ENCODE results near the gene PANK3.
"Not testable (repeated sequence)": the region's sequence is repeated elsewhere in the genome, so short reads cannot be mapped to it uniquely, and the experiment has no call there.

PANK3 gene

DNA sequence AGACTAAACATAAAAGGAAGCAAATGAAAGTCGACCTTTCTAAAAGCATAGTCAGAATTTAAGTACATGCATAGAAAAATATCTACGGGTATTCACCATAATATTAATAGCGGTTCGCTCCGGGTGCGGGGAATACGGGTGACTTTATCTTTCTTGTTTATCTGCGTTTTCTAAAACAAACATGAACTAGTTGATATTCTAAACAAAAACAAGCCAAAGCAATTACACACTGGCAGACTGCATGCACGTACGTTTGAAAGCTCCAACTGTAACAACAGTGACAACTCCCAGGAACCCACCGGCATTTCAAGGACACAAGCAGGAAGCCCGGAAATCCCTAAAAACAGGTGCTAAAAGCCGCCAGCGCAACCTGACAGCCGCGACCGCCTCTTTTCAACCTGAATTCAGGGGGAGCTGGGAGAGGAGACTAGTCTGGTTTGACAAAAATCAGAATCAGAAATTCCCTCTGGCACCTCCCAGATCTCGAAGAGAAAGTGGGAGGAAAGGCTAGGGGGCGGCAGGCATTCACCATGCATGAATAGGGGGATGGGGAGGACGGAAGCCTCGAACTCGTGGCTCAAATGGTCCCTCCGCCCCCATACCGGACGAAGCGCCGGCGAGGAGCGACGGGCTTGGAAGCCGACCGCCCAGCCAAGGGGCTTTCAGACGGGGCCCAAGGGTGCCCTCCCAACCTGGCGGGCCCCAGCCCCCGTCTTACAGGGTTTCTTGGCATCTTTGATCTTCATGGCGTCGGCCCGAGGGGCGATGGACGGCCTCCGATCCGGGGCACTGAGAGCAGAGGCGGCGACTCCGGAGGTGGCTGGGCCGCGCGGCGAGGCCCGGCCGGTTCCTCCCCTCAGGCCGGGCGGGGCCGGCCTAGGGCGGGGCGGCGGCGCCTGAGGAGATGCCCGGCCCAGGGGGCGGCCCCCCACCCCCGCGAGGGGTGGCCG lies at the start of gene PANK3:
Gene PANK3 (minus strand): TSS at position 831 of the 950 bp plus-strand sequence. CDS start 85 bp downstream, at position 746.
- DNase-seq = no peak

DNA sequence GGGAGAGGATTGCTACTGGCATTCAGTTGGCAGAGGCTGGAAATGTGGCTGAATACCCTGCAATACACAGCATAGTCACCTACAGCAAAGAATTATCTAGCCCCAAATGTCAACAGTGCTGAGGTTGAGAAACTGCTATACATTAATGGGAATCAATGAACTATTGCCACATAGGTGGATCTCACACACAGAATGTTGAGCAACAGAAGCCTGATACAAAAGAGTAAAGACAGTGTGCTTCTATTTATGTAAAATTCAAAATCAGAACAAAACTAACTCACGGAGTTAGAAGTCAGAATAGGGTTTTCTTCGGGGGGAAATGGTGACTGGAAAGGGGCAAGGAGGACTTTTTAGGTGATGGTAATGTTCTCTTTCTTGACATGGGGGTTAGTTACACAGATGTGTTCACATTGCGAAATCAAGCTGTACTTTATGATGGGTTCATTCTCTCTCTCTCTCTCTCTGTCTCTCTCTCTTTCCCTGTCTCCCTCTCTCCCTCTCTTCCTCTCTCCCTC lies 45.7 kb upstream of the PANK3 start:
- DNase-seq = no peak

DNA sequence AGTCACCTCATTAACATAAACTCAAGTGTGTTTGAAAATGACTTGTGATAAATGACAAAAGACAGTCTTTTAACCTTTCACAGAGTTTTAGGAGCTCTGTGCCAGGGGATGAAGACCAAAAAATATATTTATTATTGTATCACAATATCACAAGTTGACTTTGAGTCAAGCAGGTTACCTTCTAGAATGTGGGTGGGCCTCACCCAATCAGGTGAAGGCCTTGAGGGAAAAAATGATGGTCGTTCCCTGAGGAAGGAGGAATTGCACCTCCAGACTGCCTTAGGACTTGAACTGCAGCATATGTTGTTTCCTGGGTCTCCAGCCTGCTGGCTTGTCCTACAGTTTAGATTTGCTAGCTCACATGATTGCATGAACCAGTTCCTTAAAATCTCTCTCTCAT lies 41.6 kb upstream of the PANK3 start:
- DNase-seq = no peak

GRCh38 chr5:168614661-168615060 lies 35.5 kb upstream of the PANK3 start:
- DNase-seq = no peak

DNA sequence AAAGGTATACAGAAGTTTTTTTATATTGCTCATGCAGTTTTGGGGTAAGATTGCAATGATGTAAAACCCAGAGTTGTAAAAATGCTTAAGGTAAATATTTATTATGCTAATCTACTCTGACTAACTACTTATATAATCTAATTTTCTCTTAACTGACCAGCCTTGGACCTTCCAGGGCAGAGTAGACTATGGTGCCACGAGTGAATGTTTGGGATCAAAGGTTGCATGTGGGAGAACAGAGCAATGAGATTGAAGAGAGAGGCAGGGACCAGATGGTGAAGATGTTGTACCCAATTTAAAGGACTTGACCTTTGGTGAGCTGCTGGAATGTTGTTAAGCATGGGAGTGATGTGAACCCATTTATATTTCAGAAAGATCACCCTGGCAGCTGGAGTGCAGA lies 34.8 kb upstream of the PANK3 start:
- DNase-seq = no peak

DNA sequence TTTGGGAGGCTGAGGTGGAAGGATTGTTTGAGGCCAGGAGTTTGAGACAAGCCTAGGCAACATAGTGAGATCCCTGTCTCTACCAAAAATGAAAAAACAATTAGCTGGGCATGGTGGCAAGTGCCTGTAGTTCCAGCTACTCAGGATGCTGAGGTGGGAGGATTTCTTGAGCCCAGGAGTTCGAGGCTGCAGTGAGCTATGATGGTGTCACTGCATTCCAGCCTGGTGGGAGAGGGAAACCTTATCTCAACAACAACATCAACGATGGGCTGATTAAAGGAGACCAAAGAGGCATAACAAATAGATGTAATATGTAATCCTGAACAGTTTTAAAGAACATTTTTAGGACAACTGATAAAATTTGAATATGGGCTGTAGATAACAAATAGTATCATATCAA lies 34.2 kb upstream of the PANK3 start:
- DNase-seq = no peak

GRCh38 chr5:168612996-168613395 lies 33.8 kb upstream of the PANK3 start:
- DNase-seq = no peak

GRCh38 chr5:168612123-168612522 lies 33.0 kb upstream of the PANK3 start:
- peak; percentile 8 for DNase-seq

DNA sequence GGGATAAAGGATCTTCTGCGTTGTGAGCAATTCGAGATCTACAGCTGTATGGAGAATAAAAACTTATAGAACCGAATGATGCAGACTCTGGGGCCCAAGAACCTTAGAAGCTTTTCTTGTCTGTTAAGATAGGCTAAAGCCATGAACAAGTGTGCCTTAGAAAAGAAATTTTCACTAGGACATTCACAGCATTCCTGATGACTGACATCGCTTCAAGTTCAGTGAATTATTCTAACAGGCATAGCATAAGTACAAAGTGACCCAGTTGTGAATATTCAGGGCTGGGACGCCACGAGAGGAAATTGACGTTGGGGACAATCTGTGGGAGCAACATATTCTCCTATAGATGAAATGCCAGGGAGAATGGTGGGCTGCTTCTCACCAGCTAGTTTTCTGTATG lies 32.0 kb upstream of the PANK3 start:
- peak; percentile 34 for DNase-seq

DNA sequence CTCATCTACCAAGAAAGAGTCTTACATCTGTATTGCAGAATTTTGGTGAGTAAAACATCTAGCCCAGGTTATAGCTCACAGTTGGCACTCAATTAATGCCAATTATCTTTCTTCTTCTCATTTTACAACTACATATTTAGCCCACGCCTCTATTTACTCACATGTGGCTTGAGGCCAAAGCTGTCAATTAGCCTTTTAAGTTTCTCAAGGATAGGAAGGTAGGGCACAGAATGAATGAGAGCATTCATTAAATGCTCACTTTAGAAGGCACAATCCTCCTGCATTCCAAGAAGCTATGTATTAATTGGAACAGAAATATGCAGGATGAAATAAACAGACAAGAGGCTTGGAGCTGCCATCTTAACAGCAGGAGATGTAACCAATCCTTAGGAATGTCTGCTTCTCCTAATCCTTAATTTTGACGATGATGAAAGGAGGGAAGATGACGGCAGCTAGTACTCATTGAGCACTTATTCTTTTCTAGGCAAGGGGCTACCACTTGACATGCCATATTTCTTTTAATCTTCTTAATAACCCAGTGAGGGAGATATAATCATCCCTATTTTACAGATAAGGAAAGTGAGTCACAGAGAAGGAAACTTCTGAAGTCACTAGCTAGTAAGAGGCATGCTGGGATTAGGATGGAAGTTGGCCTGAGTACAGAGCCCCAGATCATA lies 30.8 kb upstream of the PANK3 start:
- no peak for DNase-seq

- no peak for DNase-seq
Observed at GRCh38 chr5:168608821-168609220, 29.7 kb upstream of the PANK3 start.

DNA sequence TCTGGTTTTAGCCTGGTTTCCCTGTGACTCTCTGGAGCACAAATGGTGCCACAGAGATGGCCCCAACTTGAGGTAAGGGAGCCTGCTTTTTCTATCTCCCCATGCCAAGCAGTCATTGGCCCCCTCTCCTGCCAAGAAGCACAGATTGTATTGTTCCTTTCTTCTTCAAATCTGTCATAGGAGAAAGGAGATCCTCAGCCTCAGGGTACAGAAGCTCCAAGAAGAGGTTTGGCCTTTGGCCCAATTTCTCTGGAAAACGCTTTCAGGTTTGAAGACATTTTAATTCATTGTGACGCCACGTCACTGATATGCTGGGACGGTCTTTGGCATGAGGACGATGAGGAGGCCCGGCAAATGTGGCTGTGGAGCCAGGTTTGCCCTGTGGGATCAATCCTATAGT lies 29.2 kb upstream of the PANK3 start:
- no peak for DNase-seq

- no peak for DNase-seq
Observed at GRCh38 chr5:168607946-168608345, 28.8 kb upstream of the PANK3 start.

DNA sequence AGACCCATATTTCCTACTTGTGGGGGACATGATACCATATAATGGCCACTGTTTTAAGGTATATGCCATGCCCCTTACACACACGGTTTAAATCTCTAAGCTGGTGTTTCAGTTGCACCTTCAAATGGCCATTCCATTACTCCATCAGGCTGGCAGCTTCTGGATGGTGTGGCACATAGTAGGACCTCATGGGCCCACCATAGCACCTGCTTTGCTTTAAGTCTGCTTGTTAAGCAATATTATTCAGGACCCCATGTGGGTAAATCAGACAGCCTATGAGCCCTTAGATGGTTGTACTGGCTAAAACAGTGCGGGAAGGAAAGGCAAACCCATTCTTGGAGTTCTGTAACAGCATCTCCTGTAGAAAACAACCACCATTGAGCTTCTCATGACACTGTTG lies 27.4 kb upstream of the PANK3 start:
- DNase-seq = no peak

GRCh38 chr5:168604436-168604835 lies 25.3 kb upstream of the PANK3 start:
- no peak for DNase-seq

DNA sequence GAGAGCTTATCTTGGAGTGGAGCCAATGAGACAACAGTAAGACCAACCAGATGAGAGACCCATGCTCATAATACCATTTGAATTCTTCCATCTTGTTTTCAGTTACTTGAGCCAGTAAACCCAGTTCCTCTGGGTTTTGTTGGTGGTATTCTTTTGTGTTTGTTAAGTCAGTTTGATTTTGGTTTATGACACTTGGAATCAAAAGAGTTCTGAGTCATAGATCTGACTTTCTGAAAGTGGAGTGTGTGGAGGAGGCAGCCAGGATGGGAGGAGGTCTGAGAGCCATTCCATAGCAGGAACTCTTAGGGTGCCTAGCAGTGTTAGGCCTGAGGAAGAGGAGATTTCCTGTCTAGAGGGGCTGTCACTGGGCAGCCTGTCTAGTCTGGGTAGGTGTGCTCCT lies 24.6 kb upstream of the PANK3 start:
- DNase-seq = no peak

DNA sequence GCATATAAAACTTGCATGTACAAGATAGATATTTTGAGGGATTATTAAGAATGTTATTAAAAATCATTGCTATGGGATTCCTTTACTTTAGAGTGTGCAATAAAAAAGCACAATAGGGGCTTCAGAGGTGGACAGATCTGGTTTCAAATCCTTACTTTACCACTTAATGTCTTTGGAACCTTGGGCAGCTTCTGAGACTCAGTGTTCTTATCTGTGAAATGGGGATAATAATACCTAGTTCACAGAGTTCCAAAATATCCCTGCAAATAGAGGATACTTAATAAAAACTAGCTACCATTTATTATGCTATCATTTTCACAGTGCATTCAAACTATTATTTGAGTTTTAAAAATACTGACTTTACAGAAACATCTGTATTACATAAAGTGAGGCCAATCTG lies 23.3 kb upstream of the PANK3 start:
- no peak for DNase-seq

- DNase-seq = no peak
Observed at GRCh38 chr5:168601972-168602371, 22.8 kb upstream of the PANK3 start.

DNA sequence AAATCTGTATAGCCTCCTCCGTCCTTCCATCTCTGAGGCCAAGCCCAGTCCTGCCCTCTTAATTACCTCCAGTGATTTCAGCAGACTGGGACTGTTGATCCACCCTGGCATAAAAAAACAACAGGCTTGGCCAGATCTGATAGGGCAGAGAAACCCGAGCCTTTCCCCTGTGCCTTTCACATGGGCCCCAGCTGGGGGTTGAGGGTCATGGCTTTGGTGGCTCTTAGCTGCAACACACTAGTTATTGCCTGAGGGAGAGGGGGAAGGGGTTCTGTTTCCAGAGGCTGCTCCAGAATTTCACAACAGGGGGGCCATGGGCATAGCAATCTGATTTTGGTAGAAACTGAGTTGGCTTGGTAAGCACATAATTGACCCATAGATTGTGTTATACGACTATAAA lies 21.2 kb upstream of the PANK3 start:
- DNase-seq = no peak

- no peak for DNase-seq
Observed at GRCh38 chr5:168599826-168600225, 20.7 kb upstream of the PANK3 start.

DNA sequence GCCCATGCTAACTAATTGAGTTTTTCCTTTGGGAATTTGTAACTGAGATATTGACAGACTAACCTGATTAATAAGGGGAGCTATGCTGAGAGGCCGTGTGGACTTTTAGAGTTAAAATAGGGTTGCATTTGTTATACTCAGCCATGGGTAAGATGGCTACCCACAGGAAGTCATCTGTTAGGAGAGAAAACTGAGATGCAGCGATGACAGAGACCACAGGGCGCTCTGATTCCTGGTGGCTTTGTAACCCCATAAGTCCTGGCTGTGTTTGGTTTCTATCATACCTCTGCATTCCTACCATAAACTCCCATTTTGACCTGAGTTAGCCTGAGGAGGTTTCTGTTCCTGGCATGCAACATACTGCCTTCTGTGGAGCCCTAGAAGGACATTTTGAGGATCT lies 19.5 kb upstream of the PANK3 start:
- DNase-seq = no peak

DNA sequence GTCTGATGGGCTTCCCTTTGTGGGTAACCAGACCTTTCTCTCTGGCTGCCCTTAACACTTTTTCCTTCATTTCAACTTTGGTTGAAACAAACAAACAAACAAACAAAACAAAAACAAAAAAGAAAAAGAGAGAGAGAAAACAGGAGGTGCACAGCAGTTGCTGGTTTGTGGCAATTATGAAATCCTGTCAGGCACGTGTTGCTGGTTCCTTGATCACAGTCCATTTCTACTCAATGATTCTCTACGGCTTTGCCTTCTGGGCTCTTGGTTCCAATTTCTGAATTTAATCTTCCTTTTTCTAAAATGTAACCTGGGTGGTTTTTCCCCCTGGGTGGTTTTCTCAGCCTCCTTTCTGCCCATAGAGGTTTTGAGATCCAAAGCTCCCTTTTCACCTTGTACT lies 17.8 kb upstream of the PANK3 start:
- no peak for DNase-seq

GRCh38 chr5:168596122-168596521 lies 17.0 kb upstream of the PANK3 start:
- not testable (repeated sequence) for DNase-seq

DNA sequence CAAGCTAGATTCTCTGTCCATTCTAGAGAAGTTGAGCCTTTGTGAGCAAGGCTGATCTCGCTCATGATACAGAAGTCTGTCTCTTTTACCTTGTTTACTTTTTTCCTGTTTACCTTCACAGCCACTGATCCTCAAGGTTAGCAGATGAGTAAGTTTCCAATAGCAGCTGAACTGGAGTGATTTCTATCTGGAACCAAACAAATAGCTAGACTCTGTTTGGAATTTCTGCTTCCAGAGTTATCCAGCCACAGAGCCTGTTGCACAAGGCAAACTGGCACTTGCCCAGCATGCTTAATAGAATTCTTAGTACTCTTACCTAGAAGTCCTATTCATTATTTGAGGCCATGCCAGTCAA lies 12.8 kb upstream of the PANK3 start:
- DNase-seq = peak; percentile 7
